ENCODE measurements around the gene CNKSR3.
A peak's percentile ranks its signal among the peaks of the same experiment; 100 is the strongest.

Gene CNKSR3

DNA sequence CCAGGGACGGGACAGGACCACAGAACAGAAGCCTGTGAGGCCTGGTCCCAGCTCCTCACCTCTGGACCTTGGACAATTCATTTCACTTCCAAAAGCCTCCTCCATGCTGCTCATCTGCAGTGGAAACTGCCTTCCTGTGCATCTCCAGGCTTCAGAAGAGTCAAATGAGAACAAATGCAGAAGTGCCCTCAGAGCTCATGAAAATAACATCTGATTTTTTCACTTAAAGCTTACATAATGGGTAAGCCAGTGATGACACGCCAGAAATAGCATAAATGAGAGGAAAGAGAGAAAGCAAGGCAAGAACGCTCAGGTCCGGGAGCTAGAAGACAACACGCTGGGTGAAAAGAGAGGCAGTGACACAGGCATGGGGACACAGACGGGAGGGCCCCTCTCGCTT lies 7.9 kb downstream of the CNKSR3 start:
- peak; percentile 43 to 52 for DNase-seq

DNA sequence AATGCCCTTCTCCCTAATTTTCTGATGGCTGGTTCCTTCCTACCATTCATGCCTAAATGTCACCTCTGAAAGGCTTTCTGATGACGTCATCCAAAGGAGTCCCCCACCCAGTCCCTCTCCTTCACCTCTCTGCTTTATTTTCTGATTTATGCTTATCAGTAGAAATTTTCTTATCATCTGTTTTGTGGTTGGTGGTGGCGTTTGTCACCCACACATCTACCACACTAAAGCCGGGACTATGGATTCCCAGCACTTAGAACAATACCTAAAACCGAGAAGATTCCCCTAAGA lies 9.0 kb downstream of the CNKSR3 start:
- no peak for DNase-seq

DNA sequence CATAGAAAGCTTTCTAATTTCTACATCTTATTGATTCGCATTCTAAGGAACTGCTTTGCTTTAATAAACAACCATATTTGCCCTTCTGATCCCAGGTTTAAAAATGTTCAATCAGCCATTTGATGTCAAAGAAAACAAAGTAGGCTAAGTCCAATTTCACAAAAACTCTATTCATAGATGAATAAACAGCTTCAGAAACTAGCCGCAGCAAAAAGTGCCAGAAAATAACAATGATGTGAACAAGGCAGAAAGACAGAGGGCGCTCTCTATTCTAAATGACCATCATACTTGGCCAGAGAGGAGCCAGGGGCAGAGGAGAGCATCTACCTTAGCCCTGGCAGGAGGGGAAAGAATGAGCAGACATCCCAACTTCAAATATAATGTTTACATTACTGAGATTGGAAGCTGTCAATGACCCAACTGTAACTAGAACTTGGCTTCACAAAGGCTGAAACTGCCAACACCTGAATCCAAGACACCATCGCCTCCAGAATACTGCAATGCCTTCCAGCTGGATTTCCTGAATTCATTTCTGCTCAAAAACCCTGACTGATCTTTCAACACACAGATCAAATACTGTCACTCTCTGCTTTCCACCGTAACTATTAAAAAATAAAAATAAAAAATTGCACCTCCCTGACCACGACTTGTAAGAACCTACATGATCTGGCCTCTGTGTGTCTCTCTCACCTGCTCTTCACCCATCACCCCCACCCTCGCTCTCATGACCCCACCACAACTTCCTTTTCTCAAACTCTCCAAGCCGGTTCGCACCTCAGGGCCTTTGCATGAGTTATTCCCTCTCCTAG lies 9.5 kb downstream of the CNKSR3 start:
- DNase-seq, result no peak

DNA sequence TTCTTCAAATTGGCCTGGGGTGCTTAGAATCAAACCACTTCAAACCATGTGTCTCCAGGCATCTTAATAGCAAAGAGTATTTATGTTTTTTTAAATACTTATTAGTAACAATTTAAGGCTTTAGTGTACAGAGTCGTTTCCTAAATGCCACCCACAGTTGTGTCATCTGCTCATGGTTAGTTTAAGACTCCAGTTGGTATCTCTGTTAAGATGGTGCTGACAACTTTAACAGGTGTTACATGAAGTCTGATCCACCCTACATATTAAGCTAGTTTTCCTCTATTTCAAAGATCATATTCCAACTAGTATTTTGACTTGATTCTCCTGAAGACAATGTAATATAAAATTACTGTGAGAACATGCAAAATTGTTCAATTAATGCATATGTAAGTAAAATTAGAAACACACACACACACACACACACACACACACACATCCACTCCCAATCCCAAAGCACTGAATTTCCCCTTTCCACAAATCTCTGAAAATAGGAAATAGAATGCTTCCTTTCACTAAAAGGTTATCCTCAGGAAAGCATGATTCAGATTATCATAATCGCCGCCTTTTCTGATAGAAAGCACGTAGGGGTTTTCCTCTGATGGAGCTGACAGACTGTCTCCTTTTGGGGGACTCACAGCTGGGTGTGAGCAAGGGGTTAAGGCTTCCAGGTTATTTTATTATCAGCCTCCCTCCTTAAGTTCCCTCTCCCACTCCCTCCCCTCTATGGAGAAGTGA lies 10.5 kb downstream of the CNKSR3 start:
- DNase-seq, result no peak

DNA sequence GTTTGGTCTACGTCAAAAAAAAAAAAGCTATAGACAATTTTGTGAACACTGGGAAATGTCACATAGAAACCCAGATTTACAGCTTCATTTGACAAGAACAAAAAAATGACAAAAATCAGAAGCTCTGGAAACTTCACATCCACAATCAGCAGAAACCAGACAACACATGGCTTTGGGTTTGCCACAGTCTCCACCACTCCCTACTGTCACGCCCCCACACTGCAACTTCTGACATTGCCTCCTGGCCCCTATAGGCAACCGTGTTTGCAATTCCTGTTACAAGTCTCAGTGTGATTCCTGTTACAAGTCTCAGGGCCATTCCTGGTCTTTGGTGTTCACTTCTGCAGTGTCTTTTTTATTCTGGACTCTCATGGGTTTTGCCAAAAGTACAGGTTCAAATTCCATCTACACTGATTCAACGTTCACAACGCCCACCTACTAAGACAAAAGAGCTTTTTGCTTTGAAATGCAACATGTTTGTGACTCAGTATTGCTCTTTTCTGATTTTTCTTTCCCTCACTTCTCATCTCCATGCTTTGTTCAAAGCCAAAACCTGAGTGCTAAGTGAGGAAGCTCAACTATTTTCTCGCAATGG lies 12.0 kb downstream of the CNKSR3 start:
- no peak for DNase-seq

DNA sequence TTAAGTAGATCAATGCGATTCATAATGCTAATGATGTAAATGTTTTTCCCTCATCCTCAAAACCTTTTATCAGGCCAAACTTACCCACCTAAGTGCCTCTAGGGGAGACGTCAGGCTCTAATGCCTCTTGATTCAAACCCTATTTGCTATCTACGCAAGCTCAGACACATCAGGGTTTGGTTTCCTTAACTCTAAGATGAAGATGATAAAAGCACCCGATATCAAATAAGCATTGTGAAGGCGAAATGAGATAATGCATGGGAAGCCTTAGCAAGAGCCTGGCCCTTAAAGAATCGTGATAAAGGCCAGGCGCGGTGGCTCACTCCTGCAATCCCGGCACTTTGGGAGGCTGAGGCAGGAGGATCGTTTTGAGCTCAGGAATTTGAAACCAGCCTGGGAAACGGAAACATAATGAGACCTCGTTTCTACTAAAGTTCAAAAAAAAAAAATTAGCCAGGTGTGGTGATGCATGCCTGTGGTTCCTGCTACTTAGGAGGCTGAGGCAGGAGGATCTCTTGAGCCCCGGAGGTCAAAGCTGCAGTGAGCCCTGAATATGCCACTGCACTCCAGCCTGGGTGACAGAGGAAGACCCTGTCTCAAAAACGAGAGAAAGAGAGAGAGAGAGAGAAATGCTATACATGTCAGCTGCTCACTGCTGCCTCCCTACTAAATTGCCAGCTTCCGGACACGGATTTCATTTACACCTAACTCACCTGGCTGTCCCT lies 13.5 kb downstream of the CNKSR3 start:
- DNase-seq, result no peak

DNA sequence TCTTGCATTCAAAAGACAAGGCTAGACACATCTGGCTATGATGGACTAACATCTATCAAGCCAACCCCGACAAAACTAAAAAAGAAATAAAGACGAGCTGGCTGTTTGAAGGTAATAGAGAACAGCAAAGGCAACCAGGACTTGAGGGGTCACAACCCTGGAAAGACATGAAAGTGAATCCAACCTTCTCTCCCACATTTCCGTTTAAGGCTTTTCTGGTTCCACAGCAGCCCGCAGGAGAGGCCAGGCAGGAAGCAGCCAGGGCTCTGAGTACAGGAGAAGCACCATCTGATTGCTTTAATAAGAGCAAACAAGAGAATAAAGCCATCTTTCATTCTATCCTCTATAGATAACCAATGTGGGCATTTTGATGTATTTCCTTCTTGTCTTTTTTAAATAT lies 14.3 kb downstream of the CNKSR3 start:
- DNase-seq, result no peak

DNA sequence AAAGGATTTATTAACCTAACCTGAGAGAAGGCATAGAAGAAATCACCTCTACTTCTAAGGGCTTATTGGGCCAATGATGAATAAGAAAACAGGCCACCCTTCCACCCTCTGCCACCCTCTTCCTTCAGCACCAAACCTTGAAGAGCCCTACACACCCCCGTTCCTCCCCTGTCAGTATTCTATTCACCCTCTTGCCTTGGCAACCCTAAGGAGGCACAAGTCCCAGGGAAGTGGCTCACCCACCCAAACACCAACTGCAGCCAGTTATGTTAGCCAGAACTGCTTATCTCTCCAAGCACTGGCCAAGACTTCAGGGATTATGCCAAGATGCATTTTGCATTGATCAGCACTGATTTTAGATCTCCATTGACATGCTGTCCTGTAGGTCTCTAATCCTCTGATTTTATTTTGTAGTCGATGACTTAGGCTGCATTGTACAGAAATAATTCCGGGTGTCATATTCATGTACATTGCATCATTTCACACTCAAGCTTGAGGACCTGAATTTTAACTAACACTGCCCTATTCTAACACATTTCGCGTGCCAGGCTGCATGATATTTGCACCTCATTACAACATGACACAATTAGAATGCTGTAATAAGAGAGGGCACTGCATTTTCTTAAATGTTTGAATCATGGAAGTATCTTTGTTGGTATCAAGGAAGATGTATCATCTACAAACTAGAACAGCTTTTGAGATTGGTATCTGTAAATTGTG lies 15.7 kb downstream of the CNKSR3 start:
- DNase-seq, result no peak

DNA sequence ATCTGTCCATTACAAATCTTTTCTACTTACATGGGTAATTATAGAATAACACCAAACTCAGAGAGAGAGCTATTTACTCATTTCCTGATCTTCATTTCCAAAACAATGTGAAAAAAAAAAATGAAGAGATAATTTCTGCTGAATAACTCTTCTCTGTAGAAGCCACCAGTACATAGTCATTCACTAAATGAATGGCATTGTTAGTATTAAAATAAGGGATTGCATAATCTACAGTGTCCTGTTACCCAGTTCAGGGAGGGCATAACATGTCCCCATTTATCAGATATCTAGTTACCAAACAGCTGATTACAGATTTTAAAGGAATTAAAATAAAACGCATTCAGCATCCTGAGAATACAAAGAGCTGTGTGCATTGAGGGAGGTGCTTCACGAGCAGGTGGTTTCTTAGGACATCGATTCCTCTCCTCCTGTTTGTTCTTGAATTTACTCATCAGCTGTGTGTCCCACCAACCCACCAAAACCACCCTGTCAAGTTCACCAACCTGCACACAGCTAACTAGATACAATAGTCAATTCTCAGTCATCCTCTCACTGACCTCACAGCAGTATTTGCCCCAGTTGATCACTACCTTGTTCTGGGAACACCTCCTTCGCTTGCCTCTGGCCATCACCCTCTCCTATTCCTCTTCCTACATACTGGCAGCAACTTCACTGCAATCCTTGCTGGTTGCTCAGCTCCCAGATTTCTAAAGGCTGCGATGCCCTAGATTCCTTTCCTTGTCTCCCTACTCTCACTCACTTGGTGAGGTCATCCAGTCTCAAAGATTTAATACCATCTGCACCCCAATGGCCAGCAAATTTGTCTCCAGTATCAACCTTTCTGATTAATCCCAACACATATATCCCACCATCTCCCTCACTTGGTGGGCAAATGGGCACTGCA lies 18.7 kb downstream of the CNKSR3 start:
- DNase-seq, result no peak

DNA sequence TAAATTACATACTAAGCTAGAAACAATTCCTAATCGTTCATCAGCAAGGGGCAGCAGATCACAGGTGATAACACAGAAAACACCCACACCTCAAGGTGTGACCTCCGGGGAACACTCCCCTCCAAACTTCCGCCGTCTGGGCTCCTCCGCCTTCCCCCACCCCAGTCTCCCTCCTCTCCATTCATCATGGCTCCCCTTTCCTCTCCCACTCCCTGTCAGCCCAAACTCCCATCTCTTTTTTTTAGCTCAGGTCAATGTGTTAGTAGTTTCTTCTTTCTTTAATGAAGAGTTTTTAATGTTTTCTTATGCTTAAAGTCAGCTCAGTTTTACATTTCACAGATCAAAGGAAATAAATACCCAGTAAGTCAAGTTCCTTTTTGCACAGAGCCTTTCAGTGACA lies 20.7 kb downstream of the CNKSR3 start:
- DNase-seq, result no peak

DNA sequence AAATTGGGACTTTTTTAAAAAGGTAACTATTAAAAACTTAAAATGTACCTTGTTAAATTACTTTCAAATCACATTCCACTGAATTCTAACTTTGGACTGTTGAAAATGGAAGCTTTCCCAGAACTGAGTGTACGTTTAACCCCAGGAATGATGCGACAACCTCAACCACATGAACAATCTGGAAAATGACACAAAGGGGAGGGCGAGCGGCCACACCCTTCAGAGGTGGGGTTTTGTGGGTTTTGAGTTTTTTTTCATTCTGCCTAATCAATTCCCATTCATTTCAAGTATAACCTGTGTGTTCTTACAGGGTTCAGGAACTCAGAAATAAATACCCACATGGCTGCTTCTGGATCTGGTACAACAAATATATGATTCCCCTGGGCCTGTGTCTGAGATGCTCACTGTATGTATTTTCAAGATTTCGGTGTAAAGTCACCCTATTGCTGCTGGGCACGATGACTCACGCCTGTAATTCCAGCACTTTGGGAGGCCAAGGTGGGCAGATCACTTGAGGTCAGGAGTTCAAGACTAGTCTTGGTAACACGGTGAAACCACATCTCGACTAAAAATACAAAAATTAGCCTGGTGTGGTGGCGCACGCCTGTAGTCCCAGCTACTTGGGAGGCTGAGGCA lies 21.6 kb downstream of the CNKSR3 start:
- no peak for DNase-seq

DNA sequence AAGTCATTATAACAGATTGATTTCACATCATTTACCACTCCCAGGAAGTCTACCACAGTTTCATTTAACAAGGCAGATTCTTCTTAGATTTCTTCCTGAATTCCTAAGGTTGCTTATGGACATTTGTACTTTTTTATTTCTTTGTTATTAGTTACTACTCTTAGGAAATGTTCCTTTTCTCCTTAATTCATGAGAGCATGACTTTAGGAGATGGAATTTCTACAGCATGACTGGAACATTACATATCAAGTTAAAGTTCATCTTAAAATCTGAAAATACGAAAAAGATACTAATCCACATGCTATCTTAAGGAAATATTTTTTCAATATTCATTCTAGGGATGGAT lies 22.3 kb downstream of the CNKSR3 start:
- DNase-seq, result no peak

DNA sequence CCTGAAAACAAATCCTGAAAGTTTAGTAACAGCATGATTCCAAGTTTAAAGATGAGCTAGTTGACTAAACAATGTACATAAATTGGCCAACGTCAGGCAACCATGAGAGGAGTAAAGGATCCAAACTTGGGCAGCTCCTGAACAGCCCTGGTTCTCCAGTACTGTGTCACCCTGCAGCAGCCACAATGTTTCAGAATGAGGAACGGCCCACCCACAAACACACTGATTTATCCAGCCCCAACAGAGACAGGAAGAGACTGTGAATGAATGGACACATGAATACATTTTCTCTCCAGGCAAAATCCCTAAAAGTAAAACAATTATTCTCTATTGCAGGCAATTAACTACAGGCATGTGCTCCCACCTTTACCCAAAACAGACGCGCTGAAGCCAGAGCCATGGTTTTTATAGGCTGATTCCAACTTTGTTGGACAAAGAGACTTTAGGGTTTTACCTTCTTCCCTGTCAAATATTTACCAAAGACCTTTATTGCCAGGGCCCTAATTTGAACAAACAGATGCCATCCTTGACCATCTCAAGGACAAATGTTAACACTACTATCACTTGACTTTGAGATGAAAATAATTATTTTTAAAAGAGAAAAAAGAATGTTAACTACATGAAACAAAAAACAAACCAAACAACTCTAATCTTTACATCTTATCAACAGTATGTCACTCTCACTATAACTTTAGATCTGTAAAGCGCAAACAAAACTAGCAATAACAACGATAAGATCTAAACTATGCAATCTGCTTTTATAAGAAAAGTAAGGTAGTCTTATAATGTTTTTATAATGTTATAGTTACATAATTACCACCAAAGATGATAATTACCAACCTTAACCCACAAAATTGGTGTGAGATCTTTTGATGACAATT lies 22.9 kb downstream of the CNKSR3 start:
- DNase-seq, result peak; percentile 27 to 55

DNA sequence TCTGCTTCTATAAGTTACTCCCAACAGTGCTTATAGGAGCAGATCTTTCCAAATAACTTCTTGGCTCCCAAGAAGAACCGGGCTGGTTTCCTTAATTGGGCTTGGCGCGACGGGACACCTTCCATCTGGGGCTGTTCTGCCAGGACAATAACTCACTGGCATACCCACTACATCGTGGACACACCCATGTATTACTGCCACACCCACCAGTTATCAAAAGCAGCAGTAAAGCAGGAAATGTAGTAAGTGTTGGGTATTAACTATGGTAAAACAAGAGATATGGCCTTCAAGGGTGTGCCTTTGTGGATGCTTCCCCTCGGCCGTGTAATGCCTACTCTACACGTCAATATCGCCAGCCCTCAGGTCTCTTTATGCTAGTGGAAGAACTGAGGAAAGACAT lies 24.7 kb downstream of the CNKSR3 start:
- DNase-seq, result no peak

DNA sequence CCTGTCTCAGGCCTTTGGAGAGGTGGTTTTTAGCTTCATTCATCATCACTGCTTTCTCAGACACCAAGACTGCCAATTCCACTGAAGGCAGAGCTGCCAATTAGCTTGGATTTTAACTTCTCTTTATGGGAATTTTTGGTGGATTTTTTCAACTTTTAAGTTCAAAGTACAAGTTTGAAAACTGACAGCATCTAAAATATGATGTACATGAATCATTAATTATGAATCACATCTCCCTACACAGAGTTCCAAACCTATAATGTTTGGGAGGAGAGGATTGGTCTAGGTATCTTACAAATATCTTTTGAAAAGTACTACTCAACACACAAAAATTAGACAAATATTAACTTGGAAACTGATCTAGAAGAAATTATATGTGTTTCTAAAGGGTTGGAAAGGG lies 25.5 kb downstream of the CNKSR3 start:
- DNase-seq, result no peak

DNA sequence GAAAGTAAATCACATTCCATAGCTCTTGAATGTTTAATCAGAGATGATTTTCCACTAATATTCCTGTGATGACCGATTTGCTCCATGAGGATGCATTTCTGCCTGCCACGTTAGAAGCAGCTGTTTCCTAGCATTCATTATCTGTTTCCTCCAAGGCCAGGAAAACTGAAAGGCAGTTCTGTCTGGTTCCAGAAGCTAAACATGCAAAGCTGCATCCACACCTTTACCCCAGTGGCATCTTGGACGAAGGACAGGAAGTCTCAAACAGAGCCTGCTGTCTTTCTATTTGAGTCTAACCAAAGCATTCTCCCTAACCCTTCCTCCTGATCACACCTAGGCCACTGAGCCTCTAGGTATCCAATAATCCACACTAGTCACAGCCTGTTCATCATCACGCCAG lies 27.6 kb downstream of the CNKSR3 start:
- DNase-seq, result no peak

DNA sequence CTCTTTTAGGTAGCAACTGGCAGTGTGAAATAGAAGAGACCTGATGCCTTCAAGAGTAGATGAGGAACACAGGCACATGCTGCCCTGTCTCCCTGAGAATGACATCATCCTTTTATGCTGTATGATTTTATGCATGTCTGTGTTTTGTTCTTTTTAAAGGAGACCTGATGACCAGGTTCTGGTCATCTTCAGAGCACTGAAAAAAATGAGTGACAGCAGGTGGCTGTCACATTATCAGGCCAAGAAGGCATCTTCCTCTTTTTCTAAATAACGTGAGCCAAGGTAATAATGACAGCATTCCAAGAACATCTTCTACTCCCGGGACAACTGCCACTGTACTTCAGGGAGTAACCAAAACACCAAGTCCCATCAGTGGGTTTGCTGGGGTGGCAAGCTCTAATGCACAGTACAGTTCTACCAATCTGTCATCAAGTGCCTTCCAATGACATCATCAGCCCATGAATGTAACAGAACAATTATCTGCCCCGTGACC lies 28.9 kb downstream of the CNKSR3 start:
- peak; percentile 47 to 50 for DNase-seq

DNA sequence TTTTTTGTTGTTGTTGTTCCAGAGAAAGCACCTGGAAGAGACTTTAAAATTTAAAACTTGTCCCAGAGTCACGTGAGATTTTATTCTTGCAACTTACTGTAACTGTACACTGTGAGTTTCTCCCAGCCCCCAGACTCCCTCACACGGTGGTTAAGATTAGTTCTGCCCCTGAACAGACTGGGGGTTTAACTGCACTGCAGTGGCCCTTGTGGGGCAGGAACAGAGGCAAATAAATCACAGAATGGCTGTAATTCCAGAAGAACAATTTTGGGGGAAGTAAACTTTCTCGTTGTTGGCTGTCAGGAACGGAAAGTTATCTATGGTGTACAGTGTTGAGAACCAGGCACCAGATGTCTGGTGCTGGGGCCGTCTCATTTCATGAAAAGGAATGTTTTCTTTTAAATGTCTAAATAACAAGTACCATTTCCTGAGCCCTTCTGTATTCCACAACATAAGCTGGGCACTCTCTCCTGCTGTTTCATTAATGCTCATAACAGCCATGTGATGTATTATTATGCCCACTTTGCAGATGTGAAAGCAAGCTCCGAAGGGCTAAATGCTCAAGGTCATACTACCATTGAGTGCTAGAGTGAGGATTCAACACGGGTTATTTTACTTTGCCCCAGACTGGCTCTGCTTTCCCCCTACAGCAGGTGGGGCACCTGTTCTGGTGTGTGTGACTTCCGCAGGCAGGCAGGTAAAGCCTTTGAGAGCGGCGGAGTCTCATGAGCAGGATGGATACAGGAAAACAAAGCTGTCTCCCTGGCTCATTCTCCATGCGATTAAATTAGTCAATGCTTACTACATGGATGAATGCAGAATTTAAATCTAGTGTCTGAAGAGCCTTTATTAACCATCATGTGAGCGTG lies 30.5 kb downstream of the CNKSR3 start:
- no peak for DNase-seq

DNA sequence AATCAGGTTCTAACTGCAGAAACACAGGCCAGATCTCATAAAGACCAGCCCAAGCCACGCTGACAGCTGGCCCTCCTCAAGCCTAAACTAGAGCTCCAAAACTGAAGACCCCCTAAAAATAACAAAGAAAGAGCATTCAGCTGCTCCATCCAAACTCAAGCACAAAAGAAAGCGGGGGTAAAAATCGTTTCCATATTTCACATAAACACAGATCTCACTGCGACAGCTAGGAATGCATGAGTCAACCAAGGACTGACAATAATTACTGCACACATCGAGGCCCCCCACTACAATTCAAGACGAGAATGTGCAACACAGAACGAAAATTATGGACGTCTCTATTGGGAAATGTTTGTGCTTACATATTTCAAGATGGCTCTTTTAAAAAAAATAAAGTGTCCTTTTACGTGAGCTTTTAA lies 31.1 kb downstream of the CNKSR3 start:
- no peak for DNase-seq
